Muscle layer of duodenum (tissue), 2 donors: ENCODE data around the gene ZBED4.
A peak's percentile ranks its signal among the peaks of the same experiment; 100 is the strongest.

Experiments used
- H3K27ac ChIP-seq: one replicate; pipeline ENCODE4 v1.7.0; 2013; ENCODE audit warnings: mild to moderate bottlenecking, low read length
- H3K27me3 ChIP-seq: one replicate; pipeline ENCODE4 v1.7.0; 2013; ENCODE audit warnings: low read depth, mild to moderate bottlenecking, control low read depth, low read length
- H3K36me3 ChIP-seq, 2 donors: one replicate each; pipeline ENCODE4 v1.7.0; 2013; ENCODE audit warnings: low read length in 2 of 2, control low read depth in 1 of 2, mild to moderate bottlenecking in 1 of 2; ENCODE audit not compliant: insufficient read depth in 2 of 2, control insufficient read depth in 1 of 2
- H3K4me1 ChIP-seq, 2 donors: one replicate each; pipeline ENCODE4 v1.7.0; 2013; ENCODE audit warnings: low read length in 2 of 2, mild to moderate bottlenecking in 2 of 2, control low read depth in 1 of 2, moderate library complexity in 1 of 2; ENCODE audit not compliant: insufficient read depth in 2 of 2, control insufficient read depth in 1 of 2
- H3K4me3 ChIP-seq, 2 donors: one replicate each; pipeline ENCODE4 v1.7.0; 2013; ENCODE audit warnings: low read length in 2 of 2, low read depth in 1 of 2, mild to moderate bottlenecking in 1 of 2
- H3K9me3 ChIP-seq, 2 donors: one replicate each; pipeline ENCODE4 v1.7.0; 2013; ENCODE audit warnings: low read length in 2 of 2, control low read depth in 1 of 2, mild to moderate bottlenecking in 1 of 2; ENCODE audit not compliant: control insufficient read depth in 1 of 2
- donor health status: healthy.

The ZBED4 gene, protein sequence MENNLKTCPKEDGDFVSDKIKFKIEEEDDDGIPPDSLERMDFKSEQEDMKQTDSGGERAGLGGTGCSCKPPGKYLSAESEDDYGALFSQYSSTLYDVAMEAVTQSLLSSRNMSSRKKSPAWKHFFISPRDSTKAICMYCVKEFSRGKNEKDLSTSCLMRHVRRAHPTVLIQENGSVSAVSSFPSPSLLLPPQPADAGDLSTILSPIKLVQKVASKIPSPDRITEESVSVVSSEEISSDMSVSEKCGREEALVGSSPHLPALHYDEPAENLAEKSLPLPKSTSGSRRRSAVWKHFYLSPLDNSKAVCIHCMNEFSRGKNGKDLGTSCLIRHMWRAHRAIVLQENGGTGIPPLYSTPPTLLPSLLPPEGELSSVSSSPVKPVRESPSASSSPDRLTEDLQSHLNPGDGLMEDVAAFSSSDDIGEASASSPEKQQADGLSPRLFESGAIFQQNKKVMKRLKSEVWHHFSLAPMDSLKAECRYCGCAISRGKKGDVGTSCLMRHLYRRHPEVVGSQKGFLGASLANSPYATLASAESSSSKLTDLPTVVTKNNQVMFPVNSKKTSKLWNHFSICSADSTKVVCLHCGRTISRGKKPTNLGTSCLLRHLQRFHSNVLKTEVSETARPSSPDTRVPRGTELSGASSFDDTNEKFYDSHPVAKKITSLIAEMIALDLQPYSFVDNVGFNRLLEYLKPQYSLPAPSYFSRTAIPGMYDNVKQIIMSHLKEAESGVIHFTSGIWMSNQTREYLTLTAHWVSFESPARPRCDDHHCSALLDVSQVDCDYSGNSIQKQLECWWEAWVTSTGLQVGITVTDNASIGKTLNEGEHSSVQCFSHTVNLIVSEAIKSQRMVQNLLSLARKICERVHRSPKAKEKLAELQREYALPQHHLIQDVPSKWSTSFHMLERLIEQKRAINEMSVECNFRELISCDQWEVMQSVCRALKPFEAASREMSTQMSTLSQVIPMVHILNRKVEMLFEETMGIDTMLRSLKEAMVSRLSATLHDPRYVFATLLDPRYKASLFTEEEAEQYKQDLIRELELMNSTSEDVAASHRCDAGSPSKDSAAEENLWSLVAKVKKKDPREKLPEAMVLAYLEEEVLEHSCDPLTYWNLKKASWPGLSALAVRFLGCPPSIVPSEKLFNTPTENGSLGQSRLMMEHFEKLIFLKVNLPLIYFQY

DNA sequence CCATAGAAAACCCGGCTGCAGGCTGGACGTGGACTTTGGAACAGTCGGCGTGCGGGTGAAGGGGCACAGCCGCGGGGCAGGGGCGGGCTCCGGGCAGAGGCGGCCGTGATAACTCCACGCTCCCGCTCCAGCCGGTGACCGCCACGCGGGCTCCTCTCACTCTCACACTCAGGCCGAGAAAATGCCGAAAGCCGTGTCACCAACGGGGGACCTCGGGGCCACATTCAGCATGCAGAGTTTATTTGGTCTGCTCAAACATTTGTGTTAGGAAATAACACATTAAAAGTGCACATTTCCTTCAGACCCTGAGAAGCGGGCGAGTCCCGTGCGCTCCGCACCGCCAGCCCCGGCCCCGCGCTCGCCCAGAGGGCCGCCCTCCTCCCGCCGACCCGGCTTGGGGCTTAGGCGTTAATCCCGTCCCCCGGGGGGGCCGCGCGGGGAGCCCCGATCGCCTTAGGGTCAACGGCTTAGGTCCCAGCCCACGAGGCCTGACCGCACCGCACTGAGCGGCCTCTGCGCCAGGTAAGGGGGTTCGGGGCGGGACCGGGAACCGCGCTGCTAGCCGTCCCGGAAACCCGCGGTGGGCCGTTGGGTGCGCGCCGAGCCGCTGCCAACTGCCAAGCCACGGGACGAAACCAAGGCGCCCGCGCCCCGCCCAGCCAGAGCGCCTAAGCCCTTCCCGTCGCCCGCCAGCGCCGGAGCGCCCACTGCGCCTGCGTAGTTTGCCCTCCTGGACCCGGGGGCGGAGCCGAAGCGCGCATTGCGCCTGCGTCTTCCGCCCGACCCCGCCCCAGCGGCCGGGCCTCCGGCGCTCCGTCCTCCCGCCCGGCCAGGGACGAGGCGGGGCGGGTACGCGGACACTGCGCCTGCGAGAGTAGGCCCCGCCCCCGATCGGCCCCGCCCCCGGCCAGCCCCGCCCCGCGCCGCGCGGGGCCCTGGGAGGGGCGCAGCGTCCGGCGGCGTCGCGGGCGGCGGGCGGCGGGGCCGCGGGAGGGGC is at the start of gene ZBED4:
Gene ZBED4 (plus strand): TSS at position 947 of the 997 bp plus-strand sequence. CDS start 29,819 bp downstream, outside the sequence.
- Histone ChIP-seq H3K27ac (peak within 1 kb of the TSS; percentile 82), H3K36me3 (no peaks in the 10 kb centered on the region), H3K4me3 (peak within 1 kb of the TSS; percentile 75 to 83), H3K4me1 (peaks cover 12 to 33% of the 10 kb centered on the region in 2 donors), H3K27me3 (no peaks in the 10 kb centered on the region), H3K9me3 (no peaks in the 10 kb centered on the region)

DNA sequence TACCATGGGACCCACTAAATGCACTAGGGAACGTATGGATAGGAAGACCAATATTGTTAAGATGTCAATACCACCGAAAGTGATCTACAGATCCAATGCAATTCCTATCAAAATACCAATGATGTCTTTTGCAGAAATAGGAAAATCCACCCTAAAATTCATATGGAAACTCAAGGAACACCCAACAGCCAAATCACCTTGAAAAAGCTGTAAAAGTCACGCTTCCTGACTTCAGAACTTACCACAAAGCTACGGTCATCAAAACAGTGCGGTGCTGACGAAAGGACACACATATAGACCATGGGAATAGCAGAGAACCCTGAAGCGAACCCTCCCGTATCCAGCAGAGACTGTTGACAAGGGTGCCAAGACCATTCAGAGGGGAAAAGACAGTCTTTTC is 46.5 kb upstream of the ZBED4 start:
- Histone ChIP-seq H3K36me3 (peaks cover 11 to 17% of the 10 kb centered on the region in 2 donors), H3K9me3 (no peaks in the 10 kb centered on the region), H3K27ac (no peak overlapping the region), H3K4me3 (no peak overlapping the region), H3K4me1 (peaks cover 0 to 28% of the 10 kb centered on the region in 2 donors), H3K27me3 (no peaks in the 10 kb centered on the region)

DNA sequence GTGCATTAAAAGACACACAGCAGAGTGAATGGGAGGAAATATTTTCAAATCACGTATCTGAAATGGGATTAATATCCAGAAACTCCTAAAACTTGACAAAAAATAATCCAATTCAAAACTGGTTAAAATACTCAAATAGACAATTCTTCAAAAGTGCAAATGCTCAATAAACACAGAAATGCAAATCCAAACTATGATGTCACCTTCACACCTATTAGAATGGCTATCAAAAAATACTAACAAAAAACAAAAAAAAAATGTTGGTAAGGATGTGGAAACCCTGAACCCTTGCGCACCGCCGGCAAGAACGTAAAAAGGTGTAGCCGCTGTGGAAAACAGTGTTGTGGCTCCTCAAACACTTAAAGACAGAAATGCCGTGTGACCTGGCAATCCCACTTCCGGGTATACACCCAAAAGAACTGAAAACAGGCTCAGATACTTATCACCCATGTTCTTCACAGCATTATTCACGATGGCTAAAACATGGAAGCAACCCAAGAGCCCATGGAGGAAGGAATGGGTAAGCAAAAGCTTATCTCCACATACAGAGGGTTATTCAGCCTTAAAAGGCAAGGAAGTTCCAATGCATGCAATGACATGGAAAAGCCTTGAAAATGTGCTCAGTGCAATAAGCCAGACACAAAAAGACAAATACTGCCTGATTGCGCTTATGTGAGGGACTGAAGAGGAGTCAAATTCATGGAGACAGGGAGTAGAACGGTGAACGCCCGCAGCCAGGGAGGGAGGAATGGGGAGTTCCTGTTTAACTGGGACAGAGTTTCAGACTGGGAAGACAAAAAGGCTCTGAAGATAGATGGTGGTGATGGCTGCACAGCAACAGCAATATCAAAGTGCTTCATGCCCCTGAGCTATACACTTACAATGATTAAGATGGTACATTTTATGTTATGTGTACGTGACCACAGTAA is 45.6 kb upstream of the ZBED4 start:
- no peaks in the 10 kb centered on the region for H3K9me3 ChIP-seq
- peaks cover 0 to 28% of the 10 kb centered on the region in 2 donors for H3K4me1 ChIP-seq
- no peak overlapping the region for H3K4me3 ChIP-seq
- H3K36me3 ChIP-seq: peaks cover 5 to 11% of the 10 kb centered on the region in 2 donors
- H3K27me3 ChIP-seq: no peaks in the 10 kb centered on the region
- no peak overlapping the region for H3K27ac ChIP-seq

DNA sequence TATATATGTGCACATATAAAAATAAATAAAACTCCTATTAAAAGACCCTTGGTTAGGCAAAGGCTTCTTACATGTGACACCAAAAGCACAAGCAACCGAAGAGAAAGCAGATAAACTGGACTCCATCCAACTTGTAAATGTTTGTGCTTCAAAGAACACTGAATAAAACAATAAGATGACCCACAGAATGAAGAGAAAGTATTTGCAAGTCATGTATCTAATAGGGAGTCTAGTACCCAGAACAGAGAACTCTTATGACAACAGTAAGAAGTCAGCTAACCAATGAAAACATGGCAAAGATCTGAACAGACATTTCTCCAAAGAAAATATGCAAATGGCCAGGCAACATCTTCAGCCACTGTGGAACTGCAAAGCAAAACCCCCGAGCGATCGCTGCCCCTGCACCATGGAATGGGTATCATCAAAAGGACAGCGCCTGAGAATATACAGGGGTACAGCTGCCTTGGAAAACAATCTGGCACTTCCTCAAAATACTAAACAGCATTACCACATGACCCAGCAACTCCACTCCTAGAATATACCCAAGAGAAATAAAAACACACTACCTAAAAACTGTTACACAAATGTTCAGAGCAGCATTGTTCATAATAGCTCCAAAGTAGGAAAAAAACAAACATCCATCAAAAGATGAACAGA is 43.2 kb upstream of the ZBED4 start:
- Histone ChIP-seq H3K4me3 (no peak overlapping the region), H3K27me3 (no peaks in the 10 kb centered on the region), H3K27ac (no peak overlapping the region), H3K4me1 (peaks cover 0 to 46% of the 10 kb centered on the region in 2 donors), H3K9me3 (no peaks in the 10 kb centered on the region), H3K36me3 (peaks cover 0 to 3% of the 10 kb centered on the region in 2 donors)

DNA sequence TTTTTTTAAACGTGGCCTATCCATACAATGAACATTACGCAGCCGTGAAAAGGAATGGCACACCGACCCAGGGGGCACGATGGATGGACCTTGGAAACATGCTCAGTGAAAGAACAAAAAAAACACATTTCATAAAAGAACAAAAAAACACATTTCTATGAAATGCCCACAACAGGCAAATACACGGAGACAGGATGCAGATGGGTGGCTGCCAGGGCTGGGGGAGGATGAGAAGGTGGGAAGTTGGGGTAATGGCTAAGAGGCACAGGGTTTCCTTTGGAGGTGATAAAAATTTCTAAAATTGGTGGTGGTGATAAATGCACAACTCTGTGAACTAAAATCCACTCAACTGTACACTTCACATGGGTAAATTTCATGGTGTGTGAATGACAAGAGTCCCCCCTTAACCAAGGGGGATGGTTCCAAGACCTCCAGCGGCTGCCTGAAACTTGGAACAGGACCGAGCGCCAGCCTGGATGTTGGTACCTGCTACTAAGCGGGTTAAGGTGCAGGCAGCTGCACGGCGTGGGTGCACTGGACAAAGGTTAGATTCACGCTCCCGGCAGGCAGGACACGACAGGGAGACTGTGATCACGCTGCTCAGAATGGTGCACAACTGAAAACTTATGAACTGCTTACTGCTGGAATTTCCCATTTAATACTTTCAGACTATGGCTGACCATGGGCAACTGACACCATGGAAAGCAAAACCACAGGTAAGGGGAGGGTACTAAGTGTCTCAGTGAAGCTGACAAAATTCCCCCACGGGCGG is 42.4 kb upstream of the ZBED4 start:
- Histone ChIP-seq H3K4me1 (peaks cover 0 to 53% of the 10 kb centered on the region in 2 donors), H3K27ac (no peak overlapping the region), H3K27me3 (no peaks in the 10 kb centered on the region), H3K36me3 (peaks cover 0 to 3% of the 10 kb centered on the region in 2 donors), H3K4me3 (no peak overlapping the region), H3K9me3 (no peaks in the 10 kb centered on the region)

DNA sequence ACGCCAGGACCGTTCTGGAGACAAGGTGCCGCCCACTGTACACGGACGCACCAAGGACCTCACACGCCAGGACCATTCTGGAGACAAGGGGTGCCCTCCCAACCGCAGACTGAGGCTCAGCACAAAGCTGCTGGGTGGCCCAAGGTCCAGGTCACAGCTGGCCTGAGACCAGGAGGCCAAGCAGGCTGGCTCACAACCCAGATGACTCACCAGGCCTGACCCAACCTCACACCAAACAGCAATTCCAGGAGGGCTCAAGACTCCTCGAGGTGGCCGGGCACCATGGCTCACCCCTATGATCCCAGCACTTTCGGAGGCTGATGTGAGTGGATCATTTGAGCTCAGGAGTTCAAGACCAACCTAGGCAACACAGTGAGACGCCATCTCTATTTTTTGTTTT is 40.8 kb upstream of the ZBED4 start:
- no peak overlapping the region for H3K4me3 ChIP-seq
- peaks cover 6 to 67% of the 10 kb centered on the region in 2 donors for H3K4me1 ChIP-seq
- H3K27me3 ChIP-seq: no peaks in the 10 kb centered on the region
- H3K9me3 ChIP-seq: no peaks in the 10 kb centered on the region
- H3K27ac ChIP-seq: no peak overlapping the region
- H3K36me3 ChIP-seq: peaks cover 4 to 11% of the 10 kb centered on the region in 2 donors

DNA sequence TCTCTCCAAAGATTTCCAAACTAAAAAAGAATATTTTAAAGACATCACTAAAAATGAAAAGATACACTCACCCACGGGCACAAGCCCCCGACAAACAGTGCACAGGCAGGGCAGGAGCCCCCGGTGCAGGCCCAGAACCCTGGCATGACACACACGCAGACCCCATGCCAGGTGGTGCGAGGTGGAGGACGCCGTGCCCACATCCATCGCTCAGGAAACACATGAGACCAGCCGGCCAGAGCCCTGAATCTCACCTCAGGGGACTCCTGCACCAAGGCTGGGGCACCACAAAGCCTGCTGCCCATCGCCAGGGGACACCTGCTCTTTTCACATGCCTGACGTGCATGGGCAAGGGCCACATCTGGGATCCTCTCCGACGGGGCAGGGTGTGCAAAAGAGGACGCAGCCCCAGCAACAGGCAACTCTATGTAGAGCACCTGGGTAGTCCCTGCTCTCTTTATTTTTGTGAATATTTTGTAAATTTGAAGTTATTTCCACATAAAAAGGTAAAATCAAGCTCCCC is 39.4 kb upstream of the ZBED4 start:
- Histone ChIP-seq H3K36me3 (peaks cover 10 to 16% of the 10 kb centered on the region in 2 donors), H3K27me3 (no peaks in the 10 kb centered on the region), H3K4me1 (peaks cover 6 to 64% of the 10 kb centered on the region in 2 donors), H3K9me3 (no peaks in the 10 kb centered on the region), H3K4me3 (no peak overlapping the region), H3K27ac (no peak overlapping the region)

DNA sequence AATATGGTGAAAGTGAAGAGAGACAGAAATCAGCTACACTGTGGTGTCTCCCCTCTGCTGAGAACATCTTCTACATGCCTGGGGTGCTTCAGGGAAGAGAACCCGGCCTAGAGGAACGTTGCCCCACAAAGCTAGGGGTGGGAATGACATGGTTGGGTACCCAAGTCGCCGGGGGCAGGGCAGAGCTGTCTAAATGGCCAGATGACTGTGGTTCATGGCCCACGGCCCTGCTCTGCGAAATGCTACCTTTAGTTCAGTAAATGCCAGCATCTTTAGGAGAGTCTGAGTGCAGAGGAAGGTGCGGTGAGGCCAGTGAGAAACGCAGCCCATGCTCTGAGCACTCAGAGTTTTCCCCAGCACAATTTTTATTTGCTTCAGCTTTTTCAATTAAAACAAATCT is 38.8 kb upstream of the ZBED4 start:
- Histone ChIP-seq H3K27ac (no peak overlapping the region), H3K9me3 (no peaks in the 10 kb centered on the region), H3K4me1 (peaks cover 6 to 60% of the 10 kb centered on the region in 2 donors), H3K27me3 (no peaks in the 10 kb centered on the region), H3K36me3 (peaks cover 13 to 16% of the 10 kb centered on the region in 2 donors), H3K4me3 (no peak overlapping the region)
